GM18502 (cell line): ENCODE data around the gene MYPN.

Source experiments
- ATAC-seq: cut with Tn5 transposase; IDR thresholded peaks from one replicate; pipeline ENCODE4 v1.9.1; 2021; ENCODE audit warnings: mild to moderate bottlenecking; ENCODE audit not compliant: unreplicated experiment, poor library complexity

MYPN gene

DNA sequence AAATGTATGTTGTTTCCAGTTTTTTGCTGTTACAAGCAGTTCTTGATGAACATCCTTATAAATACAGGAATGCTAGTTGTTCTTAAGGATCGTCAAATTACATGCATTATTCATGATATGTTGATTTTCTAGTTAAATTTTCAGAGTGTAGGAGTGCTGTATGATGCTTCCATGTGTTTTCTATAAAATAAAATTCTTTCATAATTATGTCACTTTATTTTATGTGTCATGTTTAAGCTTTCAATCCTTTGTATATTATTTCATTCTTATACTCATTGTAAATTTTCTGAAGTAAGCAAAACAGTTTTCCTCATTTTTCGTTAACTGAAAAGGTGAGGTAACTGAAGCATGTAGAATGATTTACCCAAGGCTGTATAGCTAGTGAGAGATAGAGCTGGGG is 16.8 kb upstream of the MYPN start:
- no peak for ATAC-seq

- no peak for ATAC-seq
Observed at GRCh38 chr10:68095153-68095552, 14.1 kb upstream of the MYPN start.

- ATAC-seq, result no peak
Observed at GRCh38 chr10:68096913-68097516, 12.3 kb upstream of the MYPN start.

DNA sequence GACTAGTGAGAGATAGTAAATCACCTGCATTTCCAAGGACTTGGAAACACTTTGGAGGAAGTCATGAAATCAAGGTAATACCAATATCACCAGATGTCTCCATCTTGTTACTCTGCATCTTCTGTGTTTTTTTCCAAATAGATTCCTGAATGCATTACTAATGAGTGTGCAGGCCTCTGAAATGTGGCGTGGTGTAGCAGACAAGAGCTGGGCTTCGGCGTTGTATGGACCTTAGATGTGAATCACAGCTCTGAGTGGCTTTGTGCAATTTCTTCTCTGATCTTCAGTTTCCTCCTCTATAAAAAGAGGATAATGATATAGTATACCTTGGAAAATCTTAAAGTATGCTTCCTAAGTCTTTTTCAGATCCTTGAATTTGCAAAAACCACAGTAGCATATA is 9.6 kb upstream of the MYPN start:
- no peak for ATAC-seq

DNA sequence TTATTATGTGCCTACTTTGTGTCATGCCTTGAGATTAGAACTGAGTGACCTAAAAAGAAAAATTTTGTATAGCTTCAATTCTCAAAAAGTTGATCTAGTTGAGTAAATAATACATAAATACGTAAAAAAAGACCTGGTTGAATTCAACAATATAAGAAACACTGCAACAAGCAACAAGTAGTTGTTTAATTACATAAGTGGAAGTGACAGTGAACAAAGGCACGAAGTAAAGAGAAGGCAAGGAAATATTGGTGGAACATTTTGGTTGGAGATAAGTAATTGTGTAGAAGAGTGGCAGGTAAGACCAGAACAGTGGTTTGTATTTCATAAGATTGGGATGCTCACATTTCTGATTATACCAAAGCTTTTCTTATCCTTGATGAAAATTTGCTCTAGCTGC is 8.2 kb upstream of the MYPN start:
- ATAC-seq, result no peak

DNA sequence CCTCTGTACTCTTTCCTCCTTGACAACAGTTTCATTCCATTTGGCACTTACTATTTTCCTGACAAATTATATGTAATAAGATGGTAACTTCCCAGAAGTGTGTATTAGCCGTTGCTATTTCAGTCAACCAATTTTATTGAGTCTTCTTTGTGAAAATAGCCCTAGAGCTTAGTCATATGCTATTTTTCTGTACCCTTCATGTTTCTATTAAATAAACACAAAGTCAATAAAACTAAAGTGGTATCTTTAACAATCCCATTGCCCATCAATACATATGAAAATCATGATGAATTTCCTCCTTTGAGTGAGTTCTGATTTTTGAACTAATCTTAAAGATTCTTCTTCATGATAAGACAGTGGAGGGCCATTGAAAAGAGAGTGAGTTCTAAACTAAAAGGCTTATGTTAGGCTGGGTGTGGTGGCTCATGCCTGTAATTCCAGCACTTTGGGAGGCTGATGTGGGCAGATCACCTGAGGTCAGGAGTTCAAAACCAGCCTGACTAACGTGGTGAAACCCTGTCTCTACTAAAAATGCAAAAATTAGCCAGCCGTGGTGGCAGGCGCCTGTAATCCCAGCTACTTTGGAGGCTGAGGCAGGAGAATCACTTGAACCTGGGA is 5.9 kb upstream of the MYPN start:
- ATAC-seq, result no peak

GRCh38 chr10:68103901-68104300 is 5.4 kb upstream of the MYPN start:
- no peak for ATAC-seq

DNA sequence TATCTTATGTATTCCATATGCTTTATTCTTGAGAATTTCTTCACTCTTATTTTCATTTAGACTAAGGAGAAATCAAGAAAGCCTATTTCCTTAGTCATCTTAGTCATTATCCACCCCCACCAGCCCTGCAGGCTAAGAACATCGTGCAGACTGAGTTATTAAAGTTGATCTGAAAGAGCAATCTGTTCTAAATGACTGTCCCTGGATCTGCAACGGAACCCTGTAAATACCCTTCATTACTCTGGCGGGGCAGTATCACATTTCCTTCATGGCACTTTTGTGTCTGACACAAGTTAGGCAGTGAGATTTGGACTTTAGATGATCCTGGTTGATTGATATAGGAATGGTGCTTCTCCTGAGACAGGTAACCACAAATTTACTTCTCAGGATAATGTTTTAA is 3.5 kb upstream of the MYPN start:
- no peak for ATAC-seq

GRCh38 chr10:68106656-68107055 is 2.6 kb upstream of the MYPN start:
- no peak for ATAC-seq

DNA sequence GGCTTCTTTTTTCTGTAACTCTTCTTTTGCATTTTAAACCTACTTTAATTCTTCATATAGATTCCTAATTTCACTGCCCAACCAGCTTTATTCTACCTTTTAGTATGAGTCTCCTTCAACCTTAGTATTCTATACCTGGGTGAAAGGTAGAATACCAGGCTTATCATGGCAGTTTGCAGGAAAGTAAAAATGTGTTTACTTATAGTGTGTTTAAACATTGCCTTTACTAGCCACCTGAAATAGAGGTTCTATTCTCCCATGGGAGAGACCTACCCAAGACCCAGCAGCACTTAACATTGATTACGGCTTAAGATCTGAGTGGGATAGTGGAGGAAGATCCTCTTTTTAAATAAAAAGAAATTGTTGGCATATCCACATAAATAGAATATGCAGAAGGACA is 1.6 kb upstream of the MYPN start:
- ATAC-seq, result no peak

- no peak for ATAC-seq
Observed at GRCh38 chr10:68108051-68108450, 1.2 kb upstream of the MYPN start.

GRCh38 chr10:68108653-68109052 is 635 bp upstream of the MYPN start:
- no peak for ATAC-seq

- ATAC-seq, result no peak
Observed at GRCh38 chr10:68110027-68110426, 739 bp downstream of the MYPN start.

- no peak for ATAC-seq
Observed at GRCh38 chr10:68111584-68111983, 2.3 kb downstream of the MYPN start.

DNA sequence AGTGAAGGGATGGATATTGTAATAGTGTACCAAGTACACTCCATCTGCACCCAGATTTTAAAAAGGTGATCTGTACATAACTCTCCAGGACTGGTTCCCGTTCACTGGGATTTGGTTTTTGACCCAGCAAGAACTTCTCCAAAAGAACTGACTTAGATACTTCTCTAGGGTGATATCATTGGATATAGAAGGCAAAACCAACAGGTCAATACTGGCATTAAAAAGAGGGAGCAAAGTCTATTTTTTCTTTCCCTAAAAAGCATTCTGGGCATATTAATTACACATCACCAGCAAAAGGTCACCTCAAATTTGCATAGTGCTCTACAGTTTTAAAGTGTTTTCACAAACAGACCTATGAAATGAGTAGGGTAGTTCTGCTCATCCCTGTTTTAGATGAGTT is 3.5 kb downstream of the MYPN start:
- no peak for ATAC-seq

DNA sequence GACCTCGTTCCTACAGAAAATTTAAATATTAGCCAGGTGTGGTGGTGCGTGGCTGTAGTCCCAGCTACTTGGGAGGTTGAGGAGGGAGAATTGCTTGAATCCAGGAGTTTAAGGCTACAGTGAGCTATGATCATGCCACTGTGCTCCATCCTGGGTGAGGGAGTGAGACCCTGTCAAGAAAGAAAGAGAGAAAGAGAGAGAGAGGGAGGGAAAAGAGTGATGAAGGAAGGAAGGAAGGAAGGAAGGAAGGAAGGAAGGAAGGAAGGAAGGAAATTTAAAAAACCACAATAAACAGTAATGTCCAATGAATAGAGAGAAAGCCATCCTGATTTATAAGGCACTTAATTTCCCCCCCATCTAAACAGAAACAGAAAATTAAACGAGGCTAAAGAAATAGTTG is 9.4 kb downstream of the MYPN start:
- ATAC-seq, result no peak

DNA sequence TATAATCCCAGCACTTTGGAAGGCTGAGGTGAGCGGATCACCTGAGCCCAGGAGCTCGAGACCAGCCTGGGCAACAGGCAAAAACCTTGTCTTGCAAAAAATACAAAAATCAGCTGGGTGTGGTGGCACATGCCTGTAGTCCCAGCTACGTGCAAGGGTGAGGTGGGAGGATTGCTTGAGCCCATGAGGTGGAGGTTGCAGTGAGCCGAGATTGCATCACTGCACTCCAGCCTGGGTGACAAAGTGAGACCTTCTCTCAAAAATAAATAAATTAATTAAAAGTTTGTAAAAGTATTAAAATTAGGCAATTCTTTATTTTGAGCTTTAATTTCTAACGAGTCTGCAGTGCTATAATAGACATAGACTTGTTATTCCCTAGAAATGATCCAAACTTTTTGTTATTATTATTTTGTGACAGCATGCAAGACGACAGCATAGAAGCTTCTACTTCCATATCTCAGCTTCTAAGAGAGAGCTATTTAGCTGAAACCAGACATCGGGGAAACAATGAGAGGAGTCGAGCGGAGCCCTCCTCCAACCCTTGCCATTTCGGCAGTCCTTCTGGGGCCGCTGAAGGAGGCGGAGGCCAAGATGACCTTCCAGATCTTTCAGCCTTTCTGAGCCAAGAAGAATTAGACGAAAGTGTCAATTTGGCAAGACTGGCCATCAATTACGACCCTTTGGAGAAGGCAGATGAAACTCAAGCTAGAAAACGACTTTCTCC is 11.9 kb downstream of the MYPN start:
- no peak for ATAC-seq

- ATAC-seq, result no peak
Observed at GRCh38 chr10:68121852-68122251, 12.6 kb downstream of the MYPN start.

- no peak for ATAC-seq
Observed at GRCh38 chr10:68124718-68125117, 15.4 kb downstream of the MYPN start.

DNA sequence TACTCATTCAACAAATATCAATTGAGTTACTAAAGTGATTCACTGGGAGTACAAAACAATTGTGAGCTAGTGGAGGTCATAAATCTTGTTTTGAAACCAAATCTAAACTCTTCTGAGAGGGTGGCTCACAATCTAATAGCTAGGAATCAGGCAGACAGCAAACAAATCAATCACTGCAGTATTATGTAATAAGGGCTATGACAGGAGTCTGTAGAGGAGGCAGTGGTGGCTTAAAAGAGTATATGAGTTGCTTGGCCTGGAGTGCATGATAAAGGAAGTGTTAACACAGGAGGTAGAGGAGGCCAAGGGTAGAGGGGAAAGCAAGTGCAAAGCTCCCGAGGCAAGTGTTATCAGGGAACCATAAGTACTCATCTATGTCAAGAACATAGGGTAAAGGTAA is 16.5 kb downstream of the MYPN start:
- no peak for ATAC-seq

DNA sequence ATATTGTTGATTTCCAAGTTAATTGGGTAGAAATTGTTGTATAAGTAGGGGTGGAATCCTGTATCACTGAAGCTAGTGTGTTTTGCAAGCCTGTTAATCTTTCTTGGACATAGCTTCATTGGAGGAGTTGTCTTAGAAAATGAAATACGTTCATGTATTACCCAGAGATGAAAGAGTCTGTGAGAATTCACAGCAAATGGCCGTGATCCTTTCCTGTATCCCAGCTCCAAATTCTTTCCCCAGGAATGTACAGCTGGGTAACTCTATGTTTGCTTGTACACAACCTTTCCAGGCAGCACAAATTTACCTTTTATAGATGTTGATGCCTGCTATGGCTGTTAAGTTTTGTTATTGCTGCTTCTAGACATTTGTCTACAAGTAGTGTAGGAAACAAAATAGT is 18.7 kb downstream of the MYPN start:
- no peak for ATAC-seq

- ATAC-seq, result no peak
Observed at GRCh38 chr10:68132391-68132790, 23.1 kb downstream of the MYPN start.
